SU-DHL-6 (cell line): ENCODE measurements around the gene PIGK.

Experiments
- CTCF ChIP-seq: fragments of 200-600 bp; sonication (generic); IDR thresholded peaks from one replicate; pipeline ENCODE4 v1.5.1; 2017; ENCODE audit warnings: antibody characterized with exemption, mild to moderate bottlenecking, low read length, moderate library complexity; ENCODE audit not compliant: insufficient read depth, poor library complexity, severe bottlenecking
- EZH2phosphoT487 ChIP-seq: fragments of 200-600 bp; sonication (generic), shearing (Covaris generic); conservative IDR thresholded peaks from 2 replicates; pipeline ENCODE4 v1.6.1; 2018; ENCODE audit warnings: mild to moderate bottlenecking, antibody characterized with exemption, low read length, moderate library complexity, mixed read lengths

DNA sequence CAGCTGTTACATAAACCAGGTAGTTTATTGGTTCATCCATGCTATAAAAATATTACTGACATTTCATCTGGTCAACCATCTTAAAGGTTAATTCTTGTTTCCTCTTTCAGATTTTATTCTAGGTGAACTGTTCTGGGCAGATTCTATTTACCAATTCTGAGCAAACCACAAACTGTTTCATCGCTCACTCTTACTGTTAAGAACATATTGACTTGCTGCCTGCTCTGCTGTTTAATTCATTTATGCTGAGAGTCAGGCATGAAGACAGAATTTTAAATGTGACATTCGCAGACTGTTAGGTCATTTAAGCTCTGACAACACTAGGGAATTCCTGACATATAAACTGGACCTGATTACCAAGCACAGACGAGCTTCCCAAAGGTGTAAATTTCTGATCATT lies 98.3 kb downstream of the PIGK start:
- no peak for TF ChIP-seq CTCF
- no peak for TF ChIP-seq EZH2phosphoT487
